Endothelial cell of umbilical vein (primary cell): ENCODE data around the gene PRR36. TPM values are rescaled to one million over a fixed set of nuclear protein-coding genes. Genes with fewer than 3 reads are reported as not detected.
A peak's percentile ranks its signal among the peaks of the same experiment; 100 is the strongest.

Source experiments
- BruUV-seq: library from RNA; stranded (reverse); fragments of 400-500 nt; replicated peaks from 2 replicates; lab custom pipeline; 2021; lab: Mats Ljungman, UMichigan
- CTCF ChIA-PET: fragments of 300-600, 350-600 bp; sonication (Branson Sonifier 250); formaldehyde crosslinking; loops from one replicate; lab custom pipeline; 2021; ENCODE audit warnings: antibody characterized with exemption, inconsistent platforms; lab: Charles Lee
- POLR2A ChIA-PET: fragments of 300-600, 350-600 bp; sonication (Branson Sonifier 250); formaldehyde crosslinking; loops from one replicate; lab custom pipeline; 2021; ENCODE audit warnings: antibody characterized with exemption, inconsistent platforms; lab: Charles Lee
- DNase-seq: peaks from one replicate; pipeline ENCODE4 v3.0.0-alpha.2; 2011; ENCODE audit warnings: low read depth, low spot score
- FAIRE-seq: peaks from 2 replicates; lab custom pipeline; 2011; peaks lifted over from hg19 to GRCh38; lab: Jason Lieb, UNC
- H2AFZ ChIP-seq: 2 replicates; pipeline ENCODE4 v1.6.0; 2012; ENCODE audit warnings: low read depth, low read length, control low read depth, inconsistent platforms
- H3K27ac ChIP-seq: 2 replicates; pipeline ENCODE4 v1.5.1; 2011; ENCODE audit warnings: low read depth, mild to moderate bottlenecking, control low read depth, low read length, moderate library complexity; ENCODE audit not compliant: insufficient read depth
- H3K27me3 ChIP-seq, 2 experiments: 2 replicates each; pipeline versions ENCODE4 v1.6.0 to v1.6.1; 2011; ENCODE audit warnings: low read length in 2 of 2, mixed read lengths in 1 of 2; ENCODE audit not compliant: control insufficient read depth in 2 of 2, insufficient read depth in 2 of 2
- H3K36me3 ChIP-seq, 2 experiments: 2 replicates in 1 of 2; 3 replicates in 1 of 2; pipeline ENCODE4 v1.5.1; 2011; ENCODE audit warnings: low read length in 2 of 2, mild to moderate bottlenecking in 1 of 2, moderate library complexity in 1 of 2; ENCODE audit not compliant: control insufficient read depth in 2 of 2, insufficient read depth in 2 of 2; ENCODE audit errors: extremely low read depth in 1 of 2
- H3K4me1 ChIP-seq: 3 replicates; pipeline ENCODE4 v1.5.1; 2011; ENCODE audit warnings: mild to moderate bottlenecking, low read length; ENCODE audit not compliant: control insufficient read depth, insufficient read depth; ENCODE audit errors: extremely low read depth
- H3K4me2 ChIP-seq: 2 replicates; pipeline ENCODE4 v1.6.1; 2011; ENCODE audit warnings: low read length, control low read depth, mixed read lengths; ENCODE audit not compliant: insufficient read depth
- H3K4me3 ChIP-seq, 3 experiments: fragments of 200-600 bp in 1 of 3; sonication (generic), shearing (Covaris generic) in 1 of 3; replicated peaks in 1 of 3; 2 replicates each; pipeline ENCODE4 v1.5.1; 2011 to 2016; ENCODE audit warnings: control low read depth in 3 of 3, low read length in 3 of 3, mild to moderate bottlenecking in 2 of 3, inconsistent platforms in 1 of 3, low read depth in 1 of 3, moderate library complexity in 1 of 3; ENCODE audit not compliant: insufficient read depth in 1 of 3
- H3K79me2 ChIP-seq: 2 replicates; pipeline ENCODE4 v1.6.0; 2012; ENCODE audit warnings: low read length, inconsistent platforms; ENCODE audit not compliant: control insufficient read depth, insufficient read depth
- H3K9ac ChIP-seq: replicated peaks from 2 replicates; pipeline ENCODE3; 2011; ENCODE audit warnings: low read length, control low read depth; ENCODE audit not compliant: insufficient read depth; ENCODE audit errors: extremely low read depth
- H3K9me1 ChIP-seq: replicated peaks from 3 replicates; pipeline ENCODE4 v1.6.0; 2011; ENCODE audit warnings: mild to moderate bottlenecking, low read length; ENCODE audit not compliant: control insufficient read depth, insufficient read depth; ENCODE audit errors: extremely low read depth
- H3K9me3 ChIP-seq: replicated peaks from 2 replicates; pipeline ENCODE4 v1.5.1; 2012; ENCODE audit warnings: low read length, inconsistent platforms; ENCODE audit not compliant: control insufficient read depth, insufficient read depth
- H4K20me1 ChIP-seq: replicated peaks from 2 replicates; pipeline ENCODE3; 2011; ENCODE audit warnings: mild to moderate bottlenecking, low read length; ENCODE audit not compliant: control insufficient read depth, insufficient read depth; ENCODE audit errors: extremely low read depth
- CTCF ChIP-seq, 2 donors: IDR thresholded peaks; 1 replicate in 1 of 2; 2 replicates in 1 of 2; pipeline ENCODE4 v1.5.1; 2011; ENCODE audit warnings: low read length in 2 of 2, mild to moderate bottlenecking in 2 of 2, moderate library complexity in 2 of 2, control low read depth in 1 of 2, inconsistent platforms in 1 of 2, low read depth in 1 of 2; ENCODE audit not compliant: insufficient read depth in 1 of 2; ENCODE audit errors: extremely low read depth in 1 of 2
- EZH2 ChIP-seq: IDR thresholded peaks from 2 replicates; pipeline ENCODE4 v1.6.1; 2012; ENCODE audit warnings: borderline replicate concordance, low read depth, mild to moderate bottlenecking, moderate library complexity, low read length, inconsistent platforms; ENCODE audit not compliant: severe bottlenecking
- FOS ChIP-seq: IDR thresholded peaks from 2 replicates; pipeline ENCODE4 v1.6.1; 2011; ENCODE audit warnings: mild to moderate bottlenecking, low read length, moderate library complexity, borderline replicate concordance; ENCODE audit not compliant: insufficient read depth
- GATA2 ChIP-seq: IDR thresholded peaks from 2 replicates; pipeline ENCODE4 v1.7.0; 2011; ENCODE audit warnings: low read depth, mild to moderate bottlenecking, moderate library complexity, mixed read lengths, low read length; ENCODE audit not compliant: insufficient read length, insufficient read depth
- JUN ChIP-seq: IDR thresholded peaks from 2 replicates; pipeline ENCODE4 v1.6.1; 2011; ENCODE audit warnings: borderline replicate concordance, low read depth; ENCODE audit not compliant: insufficient read length, insufficient read depth
- MAX ChIP-seq: IDR thresholded peaks from 2 replicates; pipeline ENCODE4 v1.6.1; 2011; ENCODE audit not compliant: insufficient read depth, insufficient read length
- MYC ChIP-seq: IDR thresholded peaks from one replicate; pipeline ENCODE4 v1.6.1; 2011; ENCODE audit warnings: mild to moderate bottlenecking, low read depth, low read length
- POLR2A ChIP-seq: IDR thresholded peaks from 2 replicates; pipeline ENCODE4 v1.6.1; 2012; ENCODE audit warnings: low read depth, mild to moderate bottlenecking, control low read depth, low read length
- POLR2AphosphoS5 ChIP-seq: IDR thresholded peaks from 2 replicates; pipeline ENCODE4 v1.6.1; 2012; ENCODE audit warnings: low read depth, mild to moderate bottlenecking, control low read depth, low read length, moderate library complexity; ENCODE audit not compliant: insufficient read depth
- dilution Hi-C: fragments of 300-500 bp; cut with MboI; formaldehyde crosslinking; loops from one replicate; pipeline ENCODE4 v1.15.0; 2019; ENCODE audit warnings: low sequenced_read_pairs; ENCODE audit not compliant: extremely low pct_ligation_motif_present
- intact Hi-C: fragments of 100-400 bp; cut with micrococcal nuclease; formaldehyde crosslinking; loops from one replicate; pipeline ENCODE4 v1.10.0; 2022
- polyA plus RNA-seq, 4 experiments: library from polyadenylated mRNA; depleted of rRNA in 3 of 4; stranded (reverse) in 3 of 4; unstranded in 1 of 4; fragments of >200 nt; gene quantifications; 2 replicates each; pipeline versions ENCODE4 v1.2.1 to v1.2.3, GENCODE V29; 2011 to 2012; ENCODE audit warnings: missing spikeins in 1 of 4
- total RNA-seq: library from RNA; stranded (reverse); gene quantifications from 2 replicates; pipeline ENCODE4 v1.2.3, GENCODE V29; 2021

The PRR36 gene
- total and polyA plus RNA-seq, 2 donors (not counting 3 experiments of a cell fraction or from before 2014, with no cell fraction given): not detected

DNA sequence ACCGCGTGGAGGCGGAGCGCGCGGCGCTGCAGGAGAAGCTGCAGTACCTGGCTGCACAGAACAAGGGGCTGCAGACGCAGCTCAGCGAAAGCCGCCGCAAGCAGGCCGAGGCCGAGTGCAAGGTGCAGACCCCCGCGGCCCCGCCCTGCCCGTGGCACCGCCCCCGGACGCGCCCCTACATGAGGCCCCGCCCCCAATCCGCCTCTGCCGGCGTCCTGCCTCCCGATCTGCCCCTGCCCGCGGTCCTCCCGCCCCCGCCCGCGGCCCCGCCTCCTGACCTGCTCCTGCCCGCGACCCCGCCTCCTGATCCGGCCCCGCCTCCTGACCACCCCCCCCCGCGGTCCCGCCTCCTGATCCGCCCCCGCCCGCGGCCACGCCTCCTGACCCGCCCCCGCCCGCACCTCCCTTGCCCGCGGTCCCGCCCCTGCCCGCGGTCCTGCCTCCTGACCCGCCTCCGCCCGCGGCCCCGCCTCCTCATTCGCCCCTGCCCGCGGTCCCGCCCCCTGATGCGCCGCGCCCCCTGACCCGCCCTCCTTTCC lies 11.7 kb downstream of the PRR36 start:
- Histone ChIP-seq H3K9me1 (no peaks in the 10 kb centered on the region), H3K27me3 (peaks cover 12 to 21% of the 10 kb centered on the region in 2 experiments), H3K4me1 (no peaks in the 10 kb centered on the region), H3K4me3 (peak overlapping the region in 2 of 3 experiments; percentile 3), H3K9me3 (no peaks in the 10 kb centered on the region), H3K4me2 (no peak overlapping the region), H3K9ac (no peak overlapping the region), H3K36me3 (no peaks in the 10 kb centered on the region), H2AFZ (peak overlapping the region; percentile 31), H4K20me1 (no peaks in the 10 kb centered on the region), H3K79me2 (no peaks in the 10 kb centered on the region), H3K27ac (no peak overlapping the region)
- BruUV-seq: no TSS peak
- ChIA-PET CTCF (interaction anchor here (0.8 to 1.8 kb wide), 6 partner anchors 8 to 294 kb away, joined by 3 to 7 read pairs (median 4); no protein-coding TSS in a partner anchor), POLR2A (no interaction called here)
- DNase-seq (peak; percentile 49), FAIRE-seq (peak; percentile 44)
- TF ChIP-seq MYC: no peak
- TF ChIP-seq GATA2: no peak
- no peak for TF ChIP-seq JUN
- no peak for TF ChIP-seq POLR2A
- TF ChIP-seq FOS: no peak
- no peak for TF ChIP-seq POLR2AphosphoS5
- dilution Hi-C loops (no loop called here), intact Hi-C loops (no loop called here)

GRCh38 chr19:7861619-7862412 lies 12.4 kb downstream of the PRR36 start:
- TF ChIP-seq POLR2A (no peak), MYC (no peak), EZH2 (peak; percentile 46), GATA2 (no peak), JUN (no peak), CTCF (IDR thresholded peaks at IDR 0.05; ENCODE audit: extremely low read depth in 1 of 2, insufficient read depth in 1 of 2, low read depth in 1 of 2, low read length in 2 of 2) (peak in 1 of 2 donors; percentile 9), MAX (no peak), POLR2AphosphoS5 (no peak)
- Histone ChIP-seq H3K4me1 (no peaks in the 10 kb centered on the region), H3K9me1 (no peaks in the 10 kb centered on the region), H3K9me3 (no peaks in the 10 kb centered on the region), H2AFZ (peak overlapping the region; percentile 31), H3K36me3 (no peaks in the 10 kb centered on the region), H3K27ac (no peak overlapping the region), H3K27me3 (peaks cover 9 to 19% of the 10 kb centered on the region in 2 experiments), H4K20me1 (no peaks in the 10 kb centered on the region), H3K79me2 (no peaks in the 10 kb centered on the region), H3K4me2 (no peak overlapping the region), H3K4me3 (peak overlapping the region in 2 of 3 experiments; percentile 3), H3K9ac (no peak overlapping the region)
- ChIA-PET CTCF (interaction anchor here (0.5 to 2.8 kb wide), 9 partner anchors 7 to 293 kb away, joined by 3 to 14 read pairs (median 4); no protein-coding TSS in a partner anchor), POLR2A (interaction anchor here (0.5 kb wide), 1 partner anchor 60 kb away, joined by 3 read pairs; no protein-coding TSS in a partner anchor)
- intact Hi-C loops (no loop called here), dilution Hi-C loops (no loop called here)
- FAIRE-seq (no peak), DNase-seq (no peak)
- no TSS peak for BruUV-seq
